Thoracic aorta endothelial cell (primary cell): Measurements from ENCODE around the gene DNALI1. TPM values are rescaled to one million over a fixed set of nuclear protein-coding genes. Genes with fewer than 3 reads are reported as not detected.

Source experiments
- small RNA-seq: library from RNA; depleted of rRNA; stranded (forward); fragments of <200 nt; gene quantifications from one replicate; pipeline ENCODE3, GENCODE V24; 2012
- total RNA-seq: library from RNA; depleted of rRNA; stranded (reverse); fragments of >200 nt; gene quantifications from 2 replicates; pipeline ENCODE4 v1.2.3, GENCODE V29; 2012

DNALI1 gene
- 2.5 and 2.9 TPM in 2 replicates for total RNA-seq

DNA sequence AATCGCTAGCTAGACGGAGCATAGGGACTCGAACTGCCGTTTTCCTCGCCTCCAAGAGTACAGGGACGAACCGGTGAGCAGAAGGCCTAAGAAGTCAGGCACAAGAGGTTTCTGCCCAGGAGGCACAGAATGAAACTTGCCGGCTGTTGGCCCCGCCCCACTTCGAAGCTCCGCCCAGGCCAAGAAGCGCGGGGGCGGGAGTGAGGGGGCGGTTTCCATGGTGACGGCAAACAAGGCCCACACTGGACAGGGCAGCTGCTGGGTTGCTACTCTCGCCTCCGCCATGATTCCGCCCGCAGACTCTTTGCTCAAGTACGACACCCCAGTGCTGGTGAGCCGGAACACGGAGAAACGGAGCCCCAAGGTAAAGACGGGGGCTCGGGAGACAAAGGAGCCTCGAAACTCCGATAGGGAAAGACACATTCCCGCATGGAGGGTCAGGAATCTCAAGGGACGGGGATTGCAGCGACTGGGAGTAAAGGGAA, at the start of gene DNALI1:
TSS of gene DNALI1 (plus strand) at position 229 of the 485 bp plus-strand sequence. CDS start at position 284, 55 bp downstream.

DNA sequence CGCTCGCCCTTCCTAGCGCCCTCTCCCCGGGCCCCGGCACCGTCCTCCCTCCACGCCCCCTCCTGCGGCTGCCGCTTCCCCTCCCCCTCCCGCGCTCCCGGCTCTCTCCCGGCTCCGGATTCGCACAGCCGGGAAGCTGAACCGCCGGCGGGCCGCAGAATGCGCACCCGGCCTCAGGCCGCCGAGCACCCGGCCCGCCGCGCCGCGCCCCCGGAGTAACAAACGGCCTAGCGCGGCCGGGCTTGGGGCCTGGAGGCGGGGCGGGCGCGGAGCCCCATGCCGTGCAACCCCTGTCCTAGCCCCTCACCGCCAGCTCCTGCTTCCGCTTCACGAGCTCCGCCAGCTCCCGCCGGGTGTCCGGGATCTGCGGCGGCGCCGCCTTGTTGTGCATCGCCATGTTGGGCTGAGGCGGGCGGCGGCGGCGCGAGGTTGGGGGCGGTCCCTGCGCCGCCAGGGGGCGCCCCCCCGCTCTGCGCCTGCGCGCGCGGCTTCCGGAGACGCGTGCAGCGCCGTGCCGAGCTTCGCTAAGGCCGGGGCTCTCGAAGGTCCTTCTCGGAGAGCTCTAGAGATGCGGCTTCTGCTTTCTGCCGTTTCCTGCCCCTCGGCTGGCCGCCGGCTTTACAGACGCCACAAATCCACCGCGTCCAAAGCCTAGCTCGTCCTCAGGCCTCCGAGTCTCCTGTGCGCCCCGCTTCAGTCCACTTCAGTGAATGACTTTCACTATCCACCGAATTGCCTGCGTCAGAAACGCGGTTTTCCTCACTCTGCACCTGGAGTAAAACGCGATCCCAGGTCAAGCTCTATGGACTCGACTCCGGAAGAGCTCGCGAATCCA, 42.2 kb upstream of the DNALI1 start, which contains the start of gene MEAF6:
TSS of gene MEAF6 (minus strand) at position 417 of the 835 bp plus-strand sequence. CDS start at position 397, 20 bp downstream.

DNA sequence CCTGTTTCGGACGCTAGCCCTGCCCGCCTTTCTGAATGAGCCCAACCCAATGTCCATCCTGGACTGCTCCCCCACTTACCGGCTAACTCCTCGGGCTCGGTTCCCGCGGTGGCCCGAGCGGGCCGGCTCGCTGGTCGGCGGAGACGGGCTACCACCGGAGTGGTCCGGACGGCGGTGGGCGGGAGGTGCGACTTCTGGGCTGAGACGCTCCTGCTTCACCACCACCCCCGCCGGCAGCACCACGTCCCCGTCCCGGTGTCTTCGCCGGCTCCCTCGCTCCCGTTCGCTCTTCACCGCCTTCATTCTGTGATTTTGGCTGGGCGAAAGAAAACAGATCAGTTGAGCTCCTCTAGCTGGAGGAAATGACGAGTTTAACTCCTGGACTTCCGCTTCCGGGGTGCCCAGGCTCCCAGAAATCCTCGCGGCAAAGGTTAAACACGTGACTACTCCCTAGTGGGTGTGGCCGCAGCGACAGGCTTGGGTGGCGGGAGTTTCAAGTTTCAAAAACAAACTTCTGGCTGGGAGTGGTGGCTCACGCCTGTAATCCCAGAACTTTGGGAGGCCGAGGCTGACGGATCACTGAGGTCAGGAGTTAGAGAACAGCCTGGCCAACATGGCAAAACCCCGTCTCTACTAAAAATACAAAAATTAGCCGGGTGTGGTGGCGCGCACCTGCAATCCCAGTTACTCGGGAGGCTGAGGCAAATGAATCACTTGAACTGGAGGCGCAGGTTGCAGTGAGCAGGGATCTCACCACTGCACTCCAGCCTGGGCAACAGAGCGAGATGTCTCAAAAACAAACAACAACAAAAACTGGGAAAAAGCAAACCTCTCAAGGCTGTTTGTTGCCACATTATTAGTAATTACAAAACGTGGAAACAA, 2.6 kb upstream of the DNALI1 start, which contains the start of gene SNIP1:
TSS of gene SNIP1 (minus strand) at position 367 of the 882 bp plus-strand sequence. CDS start at position 303, 64 bp downstream.

DNA sequence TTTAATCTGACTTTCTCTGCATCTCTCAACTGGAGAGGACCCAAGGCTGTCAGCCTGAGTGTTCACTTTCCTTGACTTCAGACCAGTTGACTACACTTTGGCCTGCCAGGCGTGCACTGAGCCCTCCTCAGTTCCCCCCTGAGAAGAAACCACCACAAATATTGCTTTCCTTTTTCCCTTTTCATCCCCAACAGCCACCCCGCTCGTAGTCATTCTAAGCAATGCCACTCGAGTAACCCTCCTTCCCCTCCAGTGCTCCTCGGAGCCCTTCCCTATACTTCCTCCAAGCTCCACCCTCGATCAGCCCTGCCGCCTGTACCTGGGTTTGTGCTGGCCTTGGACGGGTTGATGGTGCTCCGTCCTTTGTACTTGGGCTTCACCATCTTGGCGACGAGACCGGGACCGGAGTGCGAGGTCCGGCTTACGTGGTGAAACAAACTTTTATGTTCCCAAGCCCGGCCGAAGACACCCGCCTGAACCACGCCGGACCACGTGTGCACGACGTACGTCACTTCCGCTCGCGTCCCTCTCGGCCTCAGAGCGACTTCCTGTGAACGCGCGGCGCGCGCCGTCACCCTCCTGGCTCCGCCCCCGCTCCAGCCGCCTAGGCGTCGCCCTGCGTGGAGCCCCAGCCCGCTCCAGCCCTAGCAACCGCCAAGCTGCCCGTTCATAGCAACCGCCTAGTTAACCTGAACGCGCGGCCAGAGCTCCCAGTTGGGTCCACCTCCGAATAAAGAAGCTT, 38.9 kb downstream of the DNALI1 start, which contains the start of gene GNL2:
TSS of gene GNL2 (minus strand) at position 498 of the 742 bp plus-strand sequence. CDS start at position 383, 115 bp downstream.

Small RNA genes within 50 kb of the gene (small RNA-seq; reads per million reads assigned to genes)
- not detected for gene AL034379.1

Other genes with a start within 250 kb of the DNALI1 start
- 4.1 and 5.2 TPM in 2 replicates for gene ZC3H12A, start 82.4 kb upstream of the DNALI1 start, total RNA-seq
- gene MEAF6, start 42.2 kb upstream of the DNALI1 start, total RNA-seq, result 69.5 and 76.7 TPM in 2 replicates
- gene SNIP1, start 2.6 kb upstream of the DNALI1 start, total RNA-seq, result 16.8 and 18.8 TPM in 2 replicates
- 67.6 and 91.9 TPM in 2 replicates for gene GNL2, start 39.0 kb downstream of the DNALI1 start, total RNA-seq
- gene RSPO1, start 78.0 kb downstream of the DNALI1 start, total RNA-seq, result not detected in 2 replicates
- gene CDCA8, start 135.6 kb downstream of the DNALI1 start, total RNA-seq, result 21.3 and 31.5 TPM in 2 replicates
- gene EPHA10, start 208.2 kb downstream of the DNALI1 start, total RNA-seq, result not detected in 2 replicates
- gene MANEAL, start 236.9 kb downstream of the DNALI1 start, total RNA-seq, result 0.43 and 0.93 TPM in 2 replicates